DMS79 (cell line): ENCODE data around the gene CALN1.
"Not testable (repeated sequence)": the region's sequence is repeated elsewhere in the genome, so short reads cannot be mapped to it uniquely, and the experiment has no call there.

Experiments
- DNase-seq: peaks from one replicate; lab custom pipeline; 2025; lab: John Stamatoyannopoulos, UW

The CALN1 gene

DNA sequence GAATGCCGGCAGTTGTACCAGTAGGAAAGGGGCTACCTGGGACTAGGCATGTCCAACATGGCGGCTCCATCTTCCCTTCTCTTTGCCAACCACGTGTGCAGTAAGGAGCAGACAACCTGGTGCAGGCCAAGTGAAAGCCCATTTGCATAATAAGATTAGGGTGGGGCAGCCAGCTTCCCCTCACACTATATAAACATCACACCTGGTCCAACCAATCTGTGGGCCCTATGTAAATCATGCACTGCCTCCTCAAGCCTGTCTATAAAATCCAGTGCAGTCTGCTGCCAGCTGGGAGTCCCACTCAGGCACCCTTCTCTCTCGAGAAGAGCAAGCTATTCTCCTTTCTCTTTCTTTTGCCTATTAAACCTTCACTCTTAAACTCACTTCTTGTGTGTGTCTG is 429.3 kb downstream of the CALN1 start:
- DNase-seq = no peak

DNA sequence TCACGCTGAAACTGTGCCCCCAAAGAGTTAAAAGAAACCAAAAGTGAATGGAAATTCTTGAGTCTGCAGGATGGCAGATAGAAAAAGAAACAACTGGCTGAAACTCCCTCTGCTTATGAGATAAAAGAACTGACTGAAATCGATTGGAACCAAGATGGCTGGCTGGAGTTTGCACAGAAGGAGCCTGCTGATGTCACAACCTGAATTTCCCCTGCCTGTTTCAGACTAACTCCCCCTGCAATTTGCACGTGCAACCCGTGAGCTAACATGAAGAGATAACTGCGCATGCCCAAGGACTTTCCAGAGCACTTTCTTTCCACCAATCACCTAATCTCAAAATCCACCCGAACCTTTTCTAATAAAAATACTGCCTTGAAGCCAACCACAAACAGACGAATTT is 435.5 kb downstream of the CALN1 start:
- DNase-seq = no peak

DNA sequence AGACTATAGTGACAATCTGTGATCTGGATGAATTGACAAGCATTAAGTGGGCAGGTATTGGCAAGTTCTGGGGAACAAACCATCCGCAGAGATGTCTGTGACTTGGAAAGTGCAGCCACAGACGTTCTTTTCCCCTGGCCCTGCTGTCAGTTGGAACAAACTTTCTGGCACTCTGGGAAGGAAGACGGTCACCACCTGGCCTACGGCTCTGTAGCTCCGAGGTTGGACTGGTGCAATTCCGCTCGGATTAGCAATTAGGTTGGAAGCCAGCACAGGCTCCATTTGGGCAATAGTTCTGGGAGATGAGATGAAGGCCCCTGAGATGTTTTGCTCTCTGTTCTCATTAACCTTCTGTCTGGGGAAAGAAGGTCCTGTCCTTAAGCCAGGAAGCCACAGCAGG is 437.5 kb downstream of the CALN1 start:
- DNase-seq = no peak

DNA sequence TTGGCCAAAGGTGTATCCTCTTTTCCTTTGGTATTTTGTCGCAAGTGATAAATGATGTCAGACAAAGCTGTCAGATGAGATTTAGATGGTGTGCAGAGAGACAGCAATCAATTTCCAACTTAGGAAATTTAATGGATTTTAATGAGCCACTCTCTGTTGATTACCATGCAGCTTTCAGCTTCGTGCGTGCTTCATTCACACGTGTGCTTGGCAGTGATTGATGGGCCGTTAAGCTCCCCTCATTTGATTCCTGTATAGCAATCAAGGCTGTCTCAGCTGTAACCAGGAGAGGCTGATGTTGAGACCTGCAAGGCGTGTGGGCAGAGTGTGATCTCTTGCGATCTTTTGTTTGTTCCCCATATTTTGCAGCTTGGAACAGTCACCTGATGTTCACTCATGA is 439.6 kb downstream of the CALN1 start:
- no peak for DNase-seq

DNA sequence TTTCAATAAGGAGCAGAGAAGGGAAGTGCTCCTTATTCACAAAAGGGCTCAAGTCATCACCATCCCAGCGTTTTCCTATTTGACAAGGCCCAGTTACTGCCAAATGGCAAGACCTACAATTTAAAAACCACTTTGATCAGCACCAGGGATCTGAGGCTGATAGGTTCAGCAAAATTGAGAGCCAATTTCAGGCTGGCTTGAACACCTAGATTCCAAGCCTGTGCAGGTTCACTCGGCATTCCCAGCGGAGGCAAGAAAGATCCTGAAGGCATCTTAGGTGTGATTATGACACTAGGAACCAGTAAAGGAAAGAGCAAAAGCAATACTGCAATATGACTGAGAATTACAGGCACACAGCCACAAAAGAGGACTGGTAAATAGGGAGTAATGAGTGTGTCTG is 441.4 kb downstream of the CALN1 start:
- no peak for DNase-seq

DNA sequence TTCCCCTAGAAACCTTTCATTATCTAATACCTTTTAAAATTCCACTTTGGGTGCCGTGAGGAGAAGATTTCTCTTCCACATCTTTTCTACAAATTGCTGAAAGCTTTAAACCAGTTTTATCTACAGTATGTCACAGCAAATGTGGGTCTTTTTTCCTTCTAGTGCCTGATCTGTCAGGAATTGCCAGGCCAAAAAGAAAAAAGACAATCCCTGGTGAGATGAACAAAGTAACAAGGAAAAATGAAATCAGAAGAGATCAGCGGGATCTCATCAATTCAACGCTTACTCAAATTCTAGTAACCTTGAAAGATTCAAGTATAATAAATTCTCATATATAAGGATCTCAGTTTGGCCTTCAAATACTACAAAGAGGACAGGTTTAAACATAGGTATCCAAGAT is 449.5 kb downstream of the CALN1 start:
- no peak for DNase-seq

DNA sequence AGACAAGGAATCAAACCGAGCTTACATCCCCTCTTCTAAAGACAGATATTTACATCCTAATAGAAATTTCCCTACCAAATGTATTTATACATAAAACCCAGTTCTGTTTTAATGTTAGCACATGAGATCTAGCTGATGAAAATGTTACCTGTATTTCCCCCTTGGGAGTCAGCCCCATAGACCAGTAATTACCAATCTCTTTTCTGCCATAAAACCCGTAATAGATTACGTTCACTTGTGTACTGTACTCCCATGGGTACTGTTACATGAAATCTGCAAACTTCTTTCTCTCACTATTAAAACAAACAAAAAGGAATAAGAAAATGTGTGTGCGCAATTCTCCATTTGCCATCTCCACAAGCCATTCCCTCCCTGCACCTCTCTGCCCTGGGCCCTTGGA is 450.9 kb downstream of the CALN1 start:
- DNase-seq = no peak

DNA sequence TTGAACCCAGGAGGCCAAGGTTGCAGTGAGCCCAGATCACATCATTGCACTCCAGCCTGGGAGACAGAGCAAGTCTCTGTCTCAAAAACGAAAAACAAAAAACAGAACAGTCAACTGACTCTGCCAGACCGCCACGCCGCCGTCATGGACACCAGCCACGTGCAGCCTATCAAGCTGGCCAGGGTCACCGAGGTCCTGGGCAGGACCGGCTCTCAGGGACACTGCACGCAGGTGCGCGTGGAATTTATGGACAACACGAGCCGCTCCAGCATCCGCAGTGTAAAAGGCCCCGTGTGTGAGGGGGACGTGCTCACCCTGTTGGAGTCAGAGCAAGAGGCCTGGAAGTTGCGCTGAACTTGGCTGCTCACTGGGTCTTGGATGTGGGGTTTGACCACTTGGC is 470.0 kb downstream of the CALN1 start:
- DNase-seq = no peak

DNA sequence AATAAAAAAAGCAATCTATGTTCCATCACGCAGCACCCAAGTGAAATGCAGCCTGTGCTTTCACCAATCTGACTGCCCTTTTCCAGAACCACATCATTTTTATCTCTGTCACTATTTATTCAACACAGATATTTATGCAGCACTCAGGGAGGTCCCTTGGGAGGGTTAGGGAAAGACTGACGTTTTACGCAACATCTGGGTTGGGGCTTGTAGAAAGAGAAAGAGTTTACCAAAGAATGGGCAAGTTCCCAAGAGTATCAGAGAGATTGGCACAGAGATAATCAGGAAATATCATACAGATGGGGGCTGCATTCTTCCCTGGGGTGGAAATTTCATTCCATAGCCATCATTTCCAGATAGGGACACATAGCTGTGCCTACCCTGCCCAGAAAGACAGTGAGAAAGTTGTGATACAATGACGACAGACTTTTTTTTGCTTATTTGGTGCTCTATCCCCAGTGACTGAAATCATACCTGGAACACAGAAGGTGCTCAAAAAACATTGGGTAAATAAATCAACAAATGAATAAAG is 474.2 kb downstream of the CALN1 start:
- no peak for DNase-seq

DNA sequence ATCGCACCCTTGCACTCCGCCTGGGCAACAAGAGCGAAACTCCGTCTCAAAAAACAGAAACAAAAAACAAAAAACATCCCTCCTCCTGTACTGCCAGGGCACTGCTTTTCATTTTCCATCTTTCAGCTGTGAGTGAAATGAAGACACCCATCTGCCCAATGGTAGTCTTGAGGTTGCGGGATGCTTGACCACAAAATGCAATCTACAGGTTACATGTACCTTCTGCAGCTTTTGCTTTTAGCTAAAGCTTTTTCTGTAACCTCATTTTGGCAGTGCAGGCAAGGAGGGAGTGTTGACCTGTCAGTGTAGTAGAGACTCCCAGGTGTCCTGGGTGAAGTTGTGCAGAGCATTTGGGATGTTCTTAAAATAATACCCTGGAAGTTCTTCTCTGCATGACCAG is 476.5 kb downstream of the CALN1 start:
- DNase-seq = no peak

DNA sequence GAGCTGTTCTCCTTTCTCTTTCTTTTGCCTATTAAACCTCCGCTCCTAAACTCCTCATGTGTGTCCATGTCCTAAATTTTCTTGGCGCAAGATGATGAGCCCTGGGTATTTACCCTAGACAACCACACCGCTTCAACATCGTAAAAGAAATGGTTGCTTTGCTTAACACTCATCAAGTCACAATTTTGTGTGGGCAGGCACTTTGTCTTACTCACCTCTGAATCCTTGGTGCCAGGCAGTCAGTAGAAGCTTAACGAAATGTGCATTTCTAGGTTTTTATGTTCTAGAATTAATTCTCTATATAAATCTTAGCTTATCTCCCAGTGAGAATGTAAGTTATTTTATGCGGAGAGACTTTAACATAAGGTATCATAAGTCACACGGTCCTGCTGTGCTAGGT is 478.7 kb downstream of the CALN1 start:
- DNase-seq = no peak

DNA sequence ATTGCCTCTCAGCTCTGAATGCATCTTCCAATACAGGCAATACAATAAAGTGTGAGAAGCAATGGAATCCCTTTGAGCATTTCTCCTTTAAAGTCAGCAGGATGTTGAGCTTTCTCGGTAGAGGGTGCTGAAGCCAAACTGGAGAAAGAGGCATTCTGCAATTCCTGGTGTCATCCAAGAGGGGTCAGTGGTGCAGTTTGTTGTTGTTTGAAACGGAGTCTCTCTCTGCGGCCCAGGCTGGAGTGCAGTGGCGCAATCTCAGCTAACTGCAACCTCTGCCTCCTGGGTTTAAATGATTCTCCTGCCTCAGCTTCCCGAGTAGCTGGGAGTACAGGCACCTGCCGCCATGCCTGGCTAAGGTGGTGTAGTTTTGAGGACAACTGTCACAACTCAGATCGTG is 486.5 kb downstream of the CALN1 start:
- DNase-seq = no peak

DNA sequence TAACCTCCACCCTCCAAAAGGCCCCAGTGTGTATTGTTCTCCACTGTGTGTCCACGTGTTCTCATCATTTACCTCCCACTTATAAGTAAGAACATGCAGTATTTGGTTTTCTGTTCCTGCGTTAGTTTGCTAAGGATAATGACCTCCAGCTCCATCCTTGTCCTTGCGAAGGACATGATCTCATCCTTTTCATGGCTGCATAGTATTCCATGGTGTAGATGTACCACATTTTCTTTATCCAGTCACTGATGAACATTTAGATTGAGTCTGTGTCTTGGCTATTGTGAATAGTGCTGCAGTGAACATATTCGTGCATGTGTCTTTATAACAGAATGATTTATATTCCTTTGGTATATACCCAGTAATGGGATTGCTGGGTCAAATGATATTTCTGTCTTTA is 497.9 kb downstream of the CALN1 start:
- not testable (repeated sequence) for DNase-seq

DNA sequence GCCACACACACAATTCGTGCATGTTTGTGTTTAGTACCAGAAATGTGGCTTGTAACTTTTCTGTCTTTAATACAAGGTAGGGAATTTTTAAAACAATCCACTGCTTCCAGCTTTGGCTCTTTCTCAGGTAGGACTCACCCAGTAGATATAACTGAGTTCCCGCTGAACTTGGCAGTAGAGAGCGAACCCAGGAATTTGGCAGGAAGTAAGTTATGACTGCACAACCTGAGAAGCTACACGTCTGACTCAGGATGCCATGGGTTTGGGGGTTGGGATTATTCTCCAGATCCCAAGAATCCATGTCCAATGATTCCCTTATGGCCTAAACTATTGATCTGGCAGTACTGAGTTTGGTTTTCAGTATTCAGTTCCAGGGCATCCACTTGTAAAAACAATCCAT is 499.7 kb downstream of the CALN1 start:
- no peak for DNase-seq

DNA sequence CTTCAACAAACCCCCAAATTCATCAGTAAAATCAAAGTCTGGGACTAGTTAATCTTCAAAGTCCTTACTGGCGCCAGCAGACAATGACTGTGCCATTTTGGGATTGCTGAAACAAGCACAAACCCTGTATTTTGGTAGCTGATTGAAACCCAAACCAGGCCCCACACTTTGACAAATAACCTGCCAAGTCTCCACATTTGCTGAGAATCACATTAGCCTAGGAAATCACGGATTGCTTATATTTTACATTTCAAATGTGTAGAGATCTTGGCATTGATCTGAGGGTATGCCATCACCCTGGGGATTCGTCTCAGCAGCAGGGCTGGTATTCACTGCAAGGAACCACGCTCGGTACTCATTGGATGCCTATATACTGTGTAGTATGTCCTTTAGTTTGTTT is 501.1 kb downstream of the CALN1 start:
- no peak for DNase-seq

DNA sequence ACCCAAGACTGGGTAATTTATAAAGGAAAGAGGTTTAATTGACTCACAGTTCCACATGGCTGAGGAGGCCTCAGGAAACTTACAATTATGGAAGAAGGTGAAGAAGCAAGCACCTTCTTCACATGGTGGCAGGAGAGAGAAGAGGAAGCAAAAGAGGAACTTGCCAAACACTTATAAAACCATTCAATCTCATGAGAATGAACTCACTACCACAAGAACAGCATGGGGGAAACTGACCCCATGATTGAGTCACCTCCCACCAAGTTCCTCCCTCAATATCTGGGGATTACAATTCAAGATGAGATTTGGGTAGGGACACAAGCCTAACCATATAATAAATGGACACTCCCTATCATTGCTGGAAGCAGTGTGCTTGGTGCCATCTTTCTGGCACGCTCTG is 506.3 kb downstream of the CALN1 start:
- no peak for DNase-seq

DNA sequence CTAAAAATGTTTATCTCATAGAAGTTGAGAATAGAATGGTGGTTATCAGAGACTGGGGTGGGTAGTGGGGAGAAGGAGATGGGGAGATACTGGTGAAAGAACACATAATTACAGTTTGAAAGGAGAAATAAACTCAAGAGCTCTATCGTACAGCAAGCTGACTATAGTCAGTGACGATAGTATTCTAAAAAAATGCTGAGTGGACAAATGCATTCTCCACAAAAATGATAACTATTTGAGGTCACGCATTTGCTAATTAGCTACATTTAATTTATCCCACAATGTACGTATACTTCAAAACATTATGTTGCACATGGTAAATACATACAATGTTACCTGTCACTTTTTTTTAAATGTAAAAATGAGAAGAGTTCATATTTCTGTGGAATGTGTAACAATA is 507.7 kb downstream of the CALN1 start:
- DNase-seq = no peak

DNA sequence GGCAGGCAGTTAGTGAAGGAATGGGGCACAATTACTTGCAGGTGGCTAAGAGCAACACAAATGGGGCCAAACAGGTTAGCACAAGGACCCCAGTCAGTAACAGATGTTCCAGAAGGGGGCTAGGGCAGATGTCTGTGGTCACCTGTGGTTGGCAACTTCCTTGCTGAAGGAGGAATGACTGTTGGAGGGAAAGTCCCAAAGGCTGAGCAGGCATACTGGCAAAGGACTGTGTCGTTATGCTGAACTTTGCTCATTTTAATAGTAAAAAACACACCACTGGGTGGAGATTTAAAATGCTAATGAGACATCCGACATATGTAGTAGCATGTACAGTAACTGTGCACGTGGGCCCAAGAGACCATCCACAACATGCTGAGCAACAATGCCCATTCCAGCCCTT is 511.6 kb downstream of the CALN1 start:
- DNase-seq = no peak

DNA sequence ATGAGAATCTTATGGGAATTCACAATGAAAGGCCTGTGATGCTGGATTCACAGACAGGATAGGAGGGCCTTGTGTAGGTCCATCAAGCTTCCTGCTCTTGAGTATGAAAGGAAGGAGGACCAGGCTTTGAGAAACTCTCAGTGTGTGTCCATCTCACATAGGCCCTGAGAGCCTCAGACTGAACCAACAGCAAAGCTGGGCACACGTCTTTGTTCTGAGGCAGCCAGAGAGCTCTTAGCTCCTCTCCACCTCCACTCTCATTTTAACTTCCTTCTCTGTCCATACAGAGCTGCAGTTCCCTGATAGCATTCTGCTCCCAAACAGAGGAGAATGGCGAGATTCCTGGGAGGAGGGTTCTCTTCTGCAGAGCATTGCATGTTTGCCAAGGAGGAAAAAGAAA is 515.6 kb downstream of the CALN1 start:
- DNase-seq = no peak

DNA sequence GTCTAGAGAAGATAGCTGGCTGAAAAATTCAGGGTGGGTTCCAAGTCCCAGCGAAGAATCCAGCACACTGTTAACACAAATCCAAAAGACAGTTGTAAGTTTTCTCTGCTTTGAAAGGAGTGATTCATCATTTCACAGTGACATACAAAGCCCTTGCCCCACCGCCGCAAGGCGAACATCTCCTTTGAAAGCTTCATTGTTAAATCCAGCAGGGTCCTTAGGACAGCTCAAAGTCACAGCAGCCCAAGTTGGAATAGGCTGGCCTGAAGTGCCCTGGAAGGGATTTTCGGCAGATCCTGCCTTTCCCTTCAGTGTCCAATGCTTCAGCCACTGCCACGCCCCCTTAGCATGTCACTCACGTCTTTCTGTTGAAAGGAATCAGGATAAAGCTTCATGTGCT is 526.1 kb downstream of the CALN1 start:
- DNase-seq = no peak

DNA sequence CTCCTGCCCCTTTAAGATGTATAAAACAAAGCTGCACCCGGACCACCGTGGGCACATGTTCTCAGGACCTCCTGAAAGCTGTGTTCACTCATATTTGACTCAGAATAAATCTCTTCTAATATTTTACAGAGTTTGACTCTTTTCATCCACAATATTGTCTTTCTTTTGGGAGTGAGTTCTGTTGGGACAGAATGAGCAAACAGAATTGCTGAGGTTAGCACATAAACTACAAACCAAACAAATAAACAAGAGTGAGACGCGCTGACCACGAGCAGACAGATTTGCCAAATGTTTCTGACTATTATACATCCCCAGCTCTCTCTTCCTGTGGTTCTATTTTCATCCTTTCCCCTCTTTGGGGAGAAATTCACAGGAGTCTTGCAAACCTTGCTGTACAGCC is 526.7 kb downstream of the CALN1 start:
- DNase-seq = no peak

DNA sequence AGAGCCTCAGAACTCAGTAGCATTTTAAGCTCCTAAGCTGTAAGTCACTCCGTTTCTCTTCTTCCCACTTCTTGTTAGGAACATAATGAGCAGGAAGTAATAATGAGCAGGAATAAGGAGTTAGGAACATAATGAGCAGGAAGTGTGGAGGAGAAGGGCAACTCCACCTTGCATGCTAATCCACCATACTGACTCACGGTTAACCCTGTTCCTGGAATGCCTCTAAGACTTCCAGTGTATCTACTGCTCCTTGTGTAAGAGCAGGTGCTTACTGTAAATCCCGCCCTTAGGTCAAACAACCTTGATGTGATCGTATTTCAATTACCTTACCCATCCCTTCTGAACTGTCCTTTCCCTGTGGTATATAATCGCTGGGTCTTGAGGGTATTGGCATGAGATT is 528.7 kb downstream of the CALN1 start:
- no peak for DNase-seq

DNA sequence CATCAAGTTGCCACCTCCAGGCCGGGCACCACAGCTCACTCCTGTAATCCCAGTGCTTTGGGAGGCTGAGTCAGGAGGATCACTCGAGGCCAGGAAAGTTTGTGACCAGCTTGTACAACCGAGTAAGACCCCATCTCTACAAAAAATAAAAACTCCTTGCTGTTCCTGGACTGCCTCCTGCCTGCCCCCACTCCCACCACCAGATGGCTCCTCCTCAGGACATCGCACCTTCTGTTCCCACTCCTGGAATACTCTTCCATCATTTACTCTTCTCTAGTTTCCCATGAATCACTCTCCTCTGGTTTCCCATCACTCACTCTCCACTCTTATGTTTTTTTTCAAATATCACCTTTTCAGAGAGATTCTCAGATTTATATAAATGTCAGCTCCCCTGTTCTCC is 540.7 kb downstream of the CALN1 start:
- no peak for DNase-seq

DNA sequence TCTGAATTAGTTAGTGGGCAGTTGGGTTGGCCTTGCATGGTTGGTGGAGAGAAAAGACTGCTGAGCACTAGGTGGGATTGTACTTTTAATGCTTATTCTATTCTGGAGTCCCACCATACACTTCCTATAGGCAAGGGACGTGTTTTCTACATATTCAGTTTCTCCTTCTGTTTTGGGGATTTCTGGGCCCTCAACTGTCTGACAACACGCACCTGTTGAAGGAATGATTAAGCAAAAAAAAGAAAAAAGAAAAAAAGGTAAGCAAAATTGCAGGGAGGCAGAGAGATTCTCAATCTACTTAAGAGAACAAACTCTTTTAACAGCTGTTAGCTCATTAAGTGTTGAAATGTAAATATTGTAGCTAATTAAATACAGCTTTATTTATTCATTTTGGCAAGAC is 541.3 kb downstream of the CALN1 start:
- no peak for DNase-seq

DNA sequence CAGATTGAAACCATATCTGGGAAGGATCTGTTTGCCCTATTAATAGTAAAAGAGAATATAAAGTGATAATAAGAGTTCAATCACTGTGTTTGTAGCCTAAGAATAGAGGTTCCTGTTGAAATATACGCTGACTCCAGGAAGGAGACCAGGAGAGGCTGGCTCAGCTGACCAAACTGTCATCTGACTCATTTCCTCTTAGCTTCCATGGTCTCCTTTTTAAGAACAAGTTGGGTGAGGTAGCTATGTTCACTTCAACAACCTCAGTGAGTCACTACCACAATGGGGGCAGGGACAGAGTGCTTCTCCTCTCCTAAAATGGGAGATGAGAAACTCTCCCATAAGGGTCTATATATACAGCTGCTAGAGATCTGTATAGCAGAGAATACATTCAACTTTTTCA is 543.3 kb downstream of the CALN1 start:
- DNase-seq = no peak
